Measurements from ENCODE around the gene GJC2. TPM values are rescaled to one million over a fixed set of nuclear protein-coding genes. Genes with fewer than 3 reads are reported as not detected.
"Not testable (repeated sequence)": the region's sequence is repeated elsewhere in the genome, so short reads cannot be mapped to it uniquely, and the experiment has no call there.

GJC2 gene
- total RNA-seq, 1 donor from 2014 or later = 6.9 TPM

DNA sequence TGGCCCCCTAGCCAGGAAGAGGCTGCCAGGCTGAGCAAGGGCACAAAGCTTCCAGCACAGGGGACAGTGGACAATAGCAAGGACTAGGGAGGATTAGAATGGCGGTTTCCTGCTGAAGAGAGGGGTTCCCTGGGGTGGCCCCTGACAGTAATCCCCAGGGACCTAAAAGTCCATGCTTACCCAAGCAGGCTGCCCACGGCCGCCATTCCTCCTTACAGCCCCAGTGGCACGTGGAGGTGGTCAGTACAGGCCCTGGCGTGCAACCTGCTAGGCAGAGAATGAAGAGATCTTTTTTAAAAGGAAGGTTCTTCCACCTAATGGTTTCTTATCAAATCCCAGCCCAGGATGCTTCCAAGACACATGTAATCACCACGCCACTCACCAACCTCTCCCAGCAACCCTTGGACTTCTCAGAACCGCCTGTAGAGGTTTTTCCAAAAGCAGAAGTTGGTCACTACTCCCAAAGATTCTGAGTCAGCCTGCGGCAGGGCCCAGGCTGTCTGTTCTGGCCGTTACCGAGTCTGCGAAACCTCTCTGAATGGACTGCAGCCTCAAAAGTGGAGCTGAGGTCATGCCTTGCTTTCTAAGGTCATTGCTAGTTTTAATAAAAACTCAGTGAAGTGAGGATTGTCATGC, 41.6 kb upstream of the GJC2 start:
- no peak for ATAC-seq
- H3K36me3 ChIP-seq = peaks cover 21% of the 10 kb centered on the region
- peak overlapping the region; percentile 86 for H3K27ac ChIP-seq
- H3K4me3 ChIP-seq = peak overlapping the region; percentile 76
- no peak for TF ChIP-seq CTCF (IDR thresholded peaks at IDR 0.05)
- H3K27me3 ChIP-seq = no peaks in the 10 kb centered on the region
- peaks cover 30% of the 10 kb centered on the region for H3K4me1 ChIP-seq
- no peak for DNase-seq
- H3K9me3 ChIP-seq = no peaks in the 10 kb centered on the region
- intact Hi-C loops (cut with DNase I) = no loop called here

- H3K9me3 ChIP-seq = no peaks in the 10 kb centered on the region
- peaks cover 21% of the 10 kb centered on the region for H3K36me3 ChIP-seq
- H3K4me1 ChIP-seq = peaks cover 27% of the 10 kb centered on the region
- ATAC-seq (no peak), DNase-seq (no peak)
- H3K27me3 ChIP-seq = no peaks in the 10 kb centered on the region
- intact Hi-C loops (cut with DNase I) = no loop called here
- no peak for TF ChIP-seq CTCF (IDR thresholded peaks at IDR 0.05)
- H3K27ac ChIP-seq = peak overlapping the region; percentile 86
- H3K4me3 ChIP-seq = peak overlapping the region; percentile 76
Observed at GRCh38 chr1:228108742-228109072, 41.0 kb upstream of the GJC2 start.

DNA sequence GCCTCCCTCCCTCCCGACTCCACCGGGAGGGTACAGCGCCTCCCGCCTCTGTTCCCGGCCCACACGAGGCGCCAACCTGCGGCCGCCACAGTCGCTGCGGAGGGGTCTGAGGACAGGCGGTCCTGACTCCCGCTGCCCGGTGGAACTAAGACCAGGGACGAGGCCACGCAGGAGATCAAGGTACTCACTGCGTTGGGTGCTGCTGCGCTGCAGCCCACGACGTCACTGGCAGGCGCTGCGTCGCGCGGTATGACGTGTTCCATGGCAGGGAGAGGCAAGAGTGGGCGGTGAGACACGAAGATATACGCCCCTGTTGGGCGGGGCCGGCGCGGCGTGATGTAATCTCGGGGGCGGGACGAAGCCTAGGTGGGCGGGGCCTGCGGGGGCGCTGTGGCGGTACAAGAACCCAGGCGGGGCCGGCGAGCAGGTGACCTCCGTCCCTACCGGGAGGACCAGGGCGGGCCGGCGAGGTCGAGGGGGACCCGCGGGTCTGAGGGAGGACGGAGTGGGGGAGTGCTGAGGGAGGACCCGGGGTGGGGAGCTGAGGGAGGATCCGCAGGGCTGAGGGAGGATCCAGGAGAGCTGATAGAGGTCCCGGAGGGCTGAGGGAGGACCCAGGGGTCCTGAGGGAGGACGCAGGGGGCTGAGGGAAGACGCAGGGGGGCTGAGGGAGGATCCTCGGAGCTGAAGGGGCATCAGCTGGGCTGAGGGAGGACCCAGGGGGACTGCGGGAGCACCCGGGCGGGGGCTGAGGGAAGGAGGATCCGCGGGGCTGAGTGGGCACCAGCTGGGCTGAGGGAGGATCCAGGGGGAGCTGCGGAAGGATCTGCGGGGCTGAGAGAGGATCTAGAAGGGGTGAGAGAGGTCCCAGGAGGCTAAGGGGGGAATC, 40.4 kb upstream of the GJC2 start, which contains the start of gene MRPL55:
MRPL55 (minus strand) TSS at position 227 of the 889 bp plus-strand sequence. CDS start 1,039 bp downstream, outside the sequence.
- peak within 1 kb of the TSS; percentile 76 for H3K4me3 ChIP-seq
- DNase-seq (peak; percentile 99), ATAC-seq (peak; percentile 98)
- intact Hi-C loops (cut with DNase I) = no loop called here
- no peaks in the 10 kb centered on the region for H3K27me3 ChIP-seq
- no peak for TF ChIP-seq CTCF (IDR thresholded peaks at IDR 0.05)
- H3K27ac ChIP-seq = peak within 1 kb of the TSS; percentile 86
- H3K4me1 ChIP-seq = peaks cover 22% of the 10 kb centered on the region
- peaks cover 21% of the 10 kb centered on the region for H3K36me3 ChIP-seq
- H3K9me3 ChIP-seq = no peaks in the 10 kb centered on the region

DNA sequence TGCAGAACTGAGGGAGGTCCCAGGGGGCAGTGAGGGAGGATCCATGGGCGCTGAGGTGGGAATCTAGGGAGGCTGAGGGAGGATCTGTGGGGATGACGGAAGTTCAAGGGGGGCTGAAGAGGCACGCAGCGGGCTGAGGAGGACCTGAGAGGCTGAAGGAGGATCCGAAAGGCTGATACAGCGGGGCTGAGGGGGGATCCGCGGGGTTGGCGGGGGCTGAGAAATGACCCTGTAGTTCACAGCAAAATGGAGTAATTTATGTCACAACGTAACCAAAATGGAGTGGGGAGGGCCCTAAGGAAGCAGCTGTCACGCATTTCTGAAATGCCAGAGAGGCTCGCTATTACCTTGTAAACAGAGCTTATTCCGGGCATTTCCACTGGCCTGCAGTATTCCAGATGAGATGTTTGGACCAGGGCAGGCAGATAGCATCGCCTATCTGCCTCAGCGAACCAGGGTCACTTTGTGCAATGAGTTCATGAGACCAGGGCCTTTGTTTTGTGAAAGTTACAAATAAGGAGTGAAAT, 39.7 kb upstream of the GJC2 start:
- ATAC-seq = peak; percentile 7

GRCh38 chr1:228110556-228110955, 39.2 kb upstream of the GJC2 start:
- peak overlapping the region; percentile 86 for H3K27ac ChIP-seq
- DNase-seq = no peak
- no peak for ATAC-seq
- H3K9me3 ChIP-seq = no peaks in the 10 kb centered on the region
- no peaks in the 10 kb centered on the region for H3K27me3 ChIP-seq
- peaks cover 21% of the 10 kb centered on the region for H3K36me3 ChIP-seq
- intact Hi-C loops (cut with DNase I) = no loop called here
- TF ChIP-seq CTCF (IDR thresholded peaks at IDR 0.05) = no peak
- H3K4me3 ChIP-seq = peak overlapping the region; percentile 76
- peaks cover 22% of the 10 kb centered on the region for H3K4me1 ChIP-seq

More for the DNA sequence above, 39.7 kb upstream of the GJC2 start:
- Histone ChIP-seq H3K27ac (peak overlapping the region; percentile 86), H3K4me1 (peaks cover 22% of the 10 kb centered on the region), H3K27me3 (no peaks in the 10 kb centered on the region), H3K4me3 (peak overlapping the region; percentile 76), H3K36me3 (peaks cover 21% of the 10 kb centered on the region), H3K9me3 (no peaks in the 10 kb centered on the region)
- no peak for DNase-seq
- intact Hi-C loops (cut with DNase I) = no loop called here
- no peak for TF ChIP-seq CTCF (IDR thresholded peaks at IDR 0.05)

GRCh38 chr1:228111315-228111714, 38.4 kb upstream of the GJC2 start:
- H3K4me3 ChIP-seq; H3K27ac ChIP-seq; intact Hi-C loops (cut with DNase I); H3K27me3 ChIP-seq; DNase-seq; H3K9me3 ChIP-seq; ATAC-seq: not testable (repeated sequence)
- H3K36me3 ChIP-seq = peaks cover 14% of the 10 kb centered on the region
- H3K4me1 ChIP-seq = peaks cover 22% of the 10 kb centered on the region

All from upper lobe of right lung (tissue), 1 donor.